ENCODE results near the gene NCAM1.

NCAM1 gene

DNA sequence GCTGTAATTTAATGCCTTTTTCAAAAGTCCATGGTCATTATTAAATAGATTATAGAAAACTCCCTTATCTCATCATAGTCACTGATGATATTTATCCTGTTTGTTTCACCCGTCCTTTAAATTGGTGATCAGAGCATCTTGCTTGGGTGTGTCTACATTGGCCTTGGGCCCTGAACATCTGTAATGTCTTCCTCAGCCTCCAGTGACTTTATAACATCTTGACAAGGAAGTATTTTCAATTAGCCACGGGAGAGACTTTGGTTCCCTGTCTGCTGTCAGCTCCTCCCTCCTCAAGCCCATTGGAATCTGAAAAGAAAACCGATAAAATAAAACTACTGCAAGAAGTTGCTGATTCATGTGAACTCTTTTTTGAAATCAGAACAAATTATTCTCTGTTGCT, 236.2 kb downstream of the NCAM1 start:
- no peak for TF ChIP-seq CREB1 (IDR thresholded peaks at IDR 0.05; ENCODE audit: low read depth)
- TF ChIP-seq YY1 (IDR thresholded peaks at IDR 0.05; ENCODE audit: low read depth) = no peak
- TF ChIP-seq EGR1 (IDR thresholded peaks at IDR 0.05) = no peak
- TF ChIP-seq TAF1 (IDR thresholded peaks at IDR 0.05; ENCODE audit: low read depth) = no peak
- TF ChIP-seq, protein P1, sequence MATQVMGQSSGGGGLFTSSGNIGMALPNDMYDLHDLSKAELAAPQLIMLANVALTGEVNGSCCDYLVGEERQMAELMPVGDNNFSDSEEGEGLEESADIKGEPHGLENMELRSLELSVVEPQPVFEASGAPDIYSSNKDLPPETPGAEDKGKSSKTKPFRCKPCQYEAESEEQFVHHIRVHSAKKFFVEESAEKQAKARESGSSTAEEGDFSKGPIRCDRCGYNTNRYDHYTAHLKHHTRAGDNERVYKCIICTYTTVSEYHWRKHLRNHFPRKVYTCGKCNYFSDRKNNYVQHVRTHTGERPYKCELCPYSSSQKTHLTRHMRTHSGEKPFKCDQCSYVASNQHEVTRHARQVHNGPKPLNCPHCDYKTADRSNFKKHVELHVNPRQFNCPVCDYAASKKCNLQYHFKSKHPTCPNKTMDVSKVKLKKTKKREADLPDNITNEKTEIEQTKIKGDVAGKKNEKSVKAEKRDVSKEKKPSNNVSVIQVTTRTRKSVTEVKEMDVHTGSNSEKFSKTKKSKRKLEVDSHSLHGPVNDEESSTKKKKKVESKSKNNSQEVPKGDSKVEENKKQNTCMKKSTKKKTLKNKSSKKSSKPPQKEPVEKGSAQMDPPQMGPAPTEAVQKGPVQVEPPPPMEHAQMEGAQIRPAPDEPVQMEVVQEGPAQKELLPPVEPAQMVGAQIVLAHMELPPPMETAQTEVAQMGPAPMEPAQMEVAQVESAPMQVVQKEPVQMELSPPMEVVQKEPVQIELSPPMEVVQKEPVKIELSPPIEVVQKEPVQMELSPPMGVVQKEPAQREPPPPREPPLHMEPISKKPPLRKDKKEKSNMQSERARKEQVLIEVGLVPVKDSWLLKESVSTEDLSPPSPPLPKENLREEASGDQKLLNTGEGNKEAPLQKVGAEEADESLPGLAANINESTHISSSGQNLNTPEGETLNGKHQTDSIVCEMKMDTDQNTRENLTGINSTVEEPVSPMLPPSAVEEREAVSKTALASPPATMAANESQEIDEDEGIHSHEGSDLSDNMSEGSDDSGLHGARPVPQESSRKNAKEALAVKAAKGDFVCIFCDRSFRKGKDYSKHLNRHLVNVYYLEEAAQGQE (IDR thresholded peaks at IDR 0.05; ENCODE audit: low read depth) = no peak
- TF ChIP-seq EP300 (IDR thresholded peaks at IDR 0.05; ENCODE audit: borderline replicate concordance) = no peak
- TF ChIP-seq ZBTB7A (IDR thresholded peaks at IDR 0.05; ENCODE audit: low read depth) = no peak
- TF ChIP-seq RAD21 (IDR thresholded peaks at IDR 0.05; ENCODE audit: low read depth) = no peak
- TF ChIP-seq, protein P2, sequence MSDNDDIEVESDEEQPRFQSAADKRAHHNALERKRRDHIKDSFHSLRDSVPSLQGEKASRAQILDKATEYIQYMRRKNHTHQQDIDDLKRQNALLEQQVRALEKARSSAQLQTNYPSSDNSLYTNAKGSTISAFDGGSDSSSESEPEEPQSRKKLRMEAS (IDR thresholded peaks at IDR 0.05) = no peak
- TF ChIP-seq NFIC (IDR thresholded peaks at IDR 0.05) = no peak

DNA sequence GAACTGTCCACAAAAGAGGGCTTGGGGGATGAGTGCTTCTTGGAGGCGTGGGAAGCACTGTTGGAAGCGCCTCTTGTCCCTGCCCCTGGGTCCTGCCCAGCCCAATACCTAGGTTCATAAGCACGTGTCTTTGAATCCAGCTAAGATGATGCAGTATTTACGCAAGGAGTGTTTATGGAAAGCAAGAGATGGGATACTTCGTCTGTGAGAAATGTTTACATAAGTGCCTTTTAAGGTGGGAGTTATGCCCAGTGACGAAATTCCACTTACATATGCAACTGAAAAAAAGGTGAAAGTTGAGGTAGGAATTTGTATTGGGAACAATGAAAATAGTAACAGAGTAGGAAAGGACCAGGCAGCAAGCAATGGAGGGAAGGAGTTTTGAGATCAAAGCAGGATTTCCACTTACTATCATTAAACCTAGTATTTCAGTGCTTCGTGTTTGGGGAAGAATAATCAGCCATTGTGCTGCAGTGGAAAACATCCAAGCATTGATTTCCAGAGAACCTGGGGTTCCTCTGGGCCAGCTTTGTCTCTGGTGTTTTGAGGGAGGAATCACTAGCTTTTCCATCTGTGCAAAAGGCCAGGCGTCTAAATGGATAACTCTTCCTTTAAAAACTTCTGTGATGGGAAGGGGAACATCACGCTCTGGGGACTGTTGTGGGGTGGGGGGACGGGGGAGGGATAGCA, 237.9 kb downstream of the NCAM1 start:
- TF ChIP-seq EP300 (IDR thresholded peaks at IDR 0.05; ENCODE audit: borderline replicate concordance) = no peak
- no peak for TF ChIP-seq TAF1 (IDR thresholded peaks at IDR 0.05; ENCODE audit: low read depth)
- no peak for TF ChIP-seq NFIC (IDR thresholded peaks at IDR 0.05)
- no peak for TF ChIP-seq ZBTB7A (IDR thresholded peaks at IDR 0.05; ENCODE audit: low read depth)
- no peak for TF ChIP-seq FOXM1 (IDR thresholded peaks at IDR 0.05; ENCODE audit: borderline replicate concordance, low read depth)
- no peak for TF ChIP-seq EGR1 (IDR thresholded peaks at IDR 0.05)

DNA sequence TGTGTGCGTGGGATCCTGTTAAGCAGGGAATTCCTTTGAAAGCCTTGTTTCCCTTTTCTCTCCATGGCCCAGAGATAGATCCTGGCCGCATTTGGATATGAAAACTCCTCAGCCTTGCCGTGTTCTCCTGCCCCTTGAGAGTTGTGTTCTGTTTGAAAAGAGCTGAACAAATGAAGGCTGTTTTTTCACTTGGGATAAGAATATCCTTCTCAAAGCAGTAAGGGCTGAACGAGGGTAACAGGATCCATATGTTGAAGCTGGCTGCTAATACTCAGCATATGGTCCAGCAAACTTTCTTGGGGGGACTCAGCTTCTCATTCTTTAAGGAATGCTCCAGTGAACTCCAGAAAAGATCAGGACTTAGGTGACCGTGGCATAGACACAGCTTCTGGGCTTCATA, 238.6 kb downstream of the NCAM1 start:
- TF ChIP-seq, protein P2 (IDR thresholded peaks at IDR 0.05) = no peak
- no peak for TF ChIP-seq ZBTB7A (IDR thresholded peaks at IDR 0.05; ENCODE audit: low read depth)
- no peak for TF ChIP-seq NFIC (IDR thresholded peaks at IDR 0.05)
- TF ChIP-seq RAD21 (IDR thresholded peaks at IDR 0.05; ENCODE audit: low read depth) = no peak
- TF ChIP-seq TEAD4 (IDR thresholded peaks at IDR 0.05) = no peak
- TF ChIP-seq, protein P1 (IDR thresholded peaks at IDR 0.05; ENCODE audit: low read depth) = no peak
- TF ChIP-seq, protein P3, sequence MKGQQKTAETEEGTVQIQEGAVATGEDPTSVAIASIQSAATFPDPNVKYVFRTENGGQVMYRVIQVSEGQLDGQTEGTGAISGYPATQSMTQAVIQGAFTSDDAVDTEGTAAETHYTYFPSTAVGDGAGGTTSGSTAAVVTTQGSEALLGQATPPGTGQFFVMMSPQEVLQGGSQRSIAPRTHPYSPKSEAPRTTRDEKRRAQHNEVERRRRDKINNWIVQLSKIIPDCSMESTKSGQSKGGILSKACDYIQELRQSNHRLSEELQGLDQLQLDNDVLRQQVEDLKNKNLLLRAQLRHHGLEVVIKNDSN (IDR thresholded peaks at IDR 0.05) = no peak
- TF ChIP-seq CEBPB (IDR thresholded peaks at IDR 0.05) = no peak
- TF ChIP-seq EGR1 (IDR thresholded peaks at IDR 0.05) = no peak
- no peak for TF ChIP-seq FOXM1 (IDR thresholded peaks at IDR 0.05; ENCODE audit: borderline replicate concordance, low read depth)
- TF ChIP-seq YY1 (IDR thresholded peaks at IDR 0.05; ENCODE audit: low read depth) = no peak
- TF ChIP-seq TCF12 (IDR thresholded peaks at IDR 0.05; ENCODE audit: low read depth) = no peak
- no peak for TF ChIP-seq EP300 (IDR thresholded peaks at IDR 0.05; ENCODE audit: borderline replicate concordance)
- TF ChIP-seq CREB1 (IDR thresholded peaks at IDR 0.05; ENCODE audit: low read depth) = no peak
- no peak for TF ChIP-seq TAF1 (IDR thresholded peaks at IDR 0.05; ENCODE audit: low read depth)

DNA sequence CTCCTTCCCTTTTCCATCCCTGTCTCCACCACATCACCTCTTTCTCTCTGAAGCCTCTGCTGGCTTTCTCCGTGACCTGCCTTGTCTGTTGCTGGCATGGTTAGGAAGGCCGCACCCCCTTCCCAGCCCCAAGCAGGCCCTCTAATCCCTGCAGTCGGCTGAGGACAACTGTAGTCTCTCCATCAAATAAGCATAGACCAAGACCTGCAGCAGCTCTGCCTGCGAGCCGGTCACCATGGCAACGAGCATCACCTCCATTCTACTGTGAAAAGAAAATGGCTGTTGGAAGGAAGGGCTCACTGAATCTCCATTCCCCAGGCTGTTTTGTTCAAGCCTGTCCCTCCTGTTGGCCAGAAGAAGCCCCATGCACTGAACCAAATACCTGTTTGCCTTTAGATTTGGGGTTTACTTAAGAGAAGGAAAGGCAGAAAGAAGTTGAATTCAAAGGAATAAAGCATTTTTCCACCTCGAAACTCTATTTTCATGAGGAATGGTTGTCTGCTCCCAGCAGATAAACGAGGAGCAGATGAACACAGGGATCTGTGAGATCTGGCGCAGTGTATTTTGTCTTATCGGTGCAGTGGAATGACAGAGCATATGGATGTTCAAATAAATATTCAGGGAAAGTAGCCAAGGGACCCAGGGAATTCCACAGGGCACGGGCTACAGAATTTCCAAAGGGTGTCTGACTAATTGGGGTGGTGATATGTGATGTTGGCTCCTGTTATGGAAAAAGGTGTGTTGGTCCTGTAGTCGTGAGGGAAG, 240.0 kb downstream of the NCAM1 start:
- TF ChIP-seq EP300 (IDR thresholded peaks at IDR 0.05; ENCODE audit: borderline replicate concordance) (no peak), EGR1 (IDR thresholded peaks at IDR 0.05) (no peak), FOXM1 (IDR thresholded peaks at IDR 0.05; ENCODE audit: borderline replicate concordance, low read depth) (no peak), TEAD4 (IDR thresholded peaks at IDR 0.05) (no peak), NFIC (IDR thresholded peaks at IDR 0.05) (no peak), YY1 (IDR thresholded peaks at IDR 0.05; ENCODE audit: low read depth) (no peak), CREB1 (IDR thresholded peaks at IDR 0.05; ENCODE audit: low read depth) (no peak)
- TF ChIP-seq, protein P1 (IDR thresholded peaks at IDR 0.05; ENCODE audit: low read depth) = no peak
- TF ChIP-seq, protein P3 (IDR thresholded peaks at IDR 0.05) = no peak
- TF ChIP-seq, protein P2 (IDR thresholded peaks at IDR 0.05) = no peak

Data from Ishikawa (cell line).